Jurkat, Clone E6-1 (cell line): ENCODE measurements around the gene ATXN1L.
"Not testable (repeated sequence)": the region's sequence is repeated elsewhere in the genome, so short reads cannot be mapped to it uniquely, and the experiment has no call there.

Source experiments
- DNase-seq: peaks from one replicate; pipeline ENCODE4 v3.0.0-alpha.2; 2011; ENCODE audit warnings: low read depth, low spot score
- H3K4me3 ChIP-seq: 2 replicates; pipeline ENCODE4 v1.5.1; 2011; ENCODE audit warnings: mild to moderate bottlenecking, low read length, control low read depth, moderate library complexity

Gene ATXN1L

DNA sequence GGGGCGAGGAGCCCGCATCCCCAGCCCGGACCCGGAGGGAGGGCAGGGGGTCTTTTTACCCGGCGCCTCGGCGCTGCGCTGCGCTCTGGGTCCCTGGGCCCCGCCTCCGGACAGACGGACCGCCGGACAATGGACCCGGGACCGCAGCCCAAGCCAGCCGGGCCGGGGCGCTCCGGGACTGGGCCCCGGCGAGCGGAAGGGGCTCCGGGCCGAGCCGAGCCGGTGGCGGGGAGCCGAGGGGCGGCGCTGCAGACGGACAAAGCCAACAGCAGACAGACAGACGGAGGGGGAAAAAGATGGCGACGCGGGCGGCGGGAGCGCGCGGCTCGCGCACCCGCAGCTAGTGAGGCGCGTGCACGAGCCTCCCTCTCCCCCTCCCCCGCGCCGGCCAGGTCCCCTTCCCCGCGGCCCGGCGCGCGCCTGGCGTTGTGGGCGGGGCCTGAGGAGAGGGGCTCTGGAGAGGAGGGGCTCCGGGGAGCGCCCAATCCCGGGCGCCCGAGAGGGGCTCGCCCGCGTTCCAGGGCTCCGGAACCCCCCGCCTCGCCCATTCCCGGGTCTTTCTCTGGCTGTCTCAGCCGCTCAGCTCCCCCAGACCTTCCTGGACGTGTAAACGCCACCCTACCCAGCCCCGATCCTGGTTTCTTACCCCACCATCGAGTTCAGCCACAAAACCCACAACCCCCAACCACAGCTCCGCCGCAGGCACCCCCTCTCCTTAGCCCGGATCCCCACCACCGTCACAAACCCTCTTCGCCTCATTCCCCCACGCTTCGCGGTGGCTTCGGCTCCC lies 38.3 kb downstream of the ATXN1L start, which contains the start of gene ZNF821:
ZNF821 (minus strand) TSS at position 334 of the 790 bp plus-strand sequence. CDS start 4,236 bp downstream, outside the sequence.
- peak; percentile 59 for DNase-seq
- peak within 1 kb of the TSS; percentile 57 for H3K4me3 ChIP-seq

DNA sequence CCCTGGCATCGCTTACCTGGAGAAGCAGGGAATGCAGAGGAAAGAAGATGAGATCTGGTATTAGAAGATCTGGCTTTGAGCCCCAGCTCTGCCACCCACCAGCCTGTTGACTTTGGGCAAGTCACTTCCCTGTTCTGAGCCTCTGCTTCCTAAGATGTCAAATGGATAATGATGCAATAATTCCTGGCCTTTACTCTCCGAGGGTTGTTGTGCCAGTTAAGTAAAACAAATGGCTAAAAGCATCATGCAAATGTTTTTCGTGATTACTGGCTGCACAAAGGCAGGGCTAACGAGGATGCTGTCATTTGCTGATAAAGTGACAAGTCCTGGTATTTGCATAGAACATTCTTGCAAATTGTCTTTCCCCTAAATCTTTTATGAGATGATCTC lies 39.5 kb downstream of the ATXN1L start:
- no peak for DNase-seq
- H3K4me3 ChIP-seq, result no peak overlapping the region

DNA sequence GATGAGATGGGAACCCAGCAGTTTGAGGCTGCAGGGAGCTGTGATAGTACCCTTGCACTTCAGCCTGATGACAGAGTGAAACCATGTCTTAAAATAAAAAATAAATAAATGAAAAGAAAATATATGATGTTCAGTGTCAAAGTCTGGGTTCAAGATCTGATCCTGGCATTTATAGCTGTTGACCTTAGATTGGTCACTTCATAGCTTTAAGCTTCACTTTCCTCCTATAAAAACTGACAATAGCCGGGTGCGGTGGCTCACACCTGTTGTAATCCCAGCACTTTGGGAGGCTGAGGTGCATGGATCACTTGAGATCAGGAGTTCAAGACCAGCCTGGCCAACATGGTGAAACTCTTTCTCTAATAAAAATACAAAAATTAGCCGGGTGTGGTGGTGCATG lies 43.4 kb downstream of the ATXN1L start:
- no peak for DNase-seq
- no peak overlapping the region for H3K4me3 ChIP-seq

DNA sequence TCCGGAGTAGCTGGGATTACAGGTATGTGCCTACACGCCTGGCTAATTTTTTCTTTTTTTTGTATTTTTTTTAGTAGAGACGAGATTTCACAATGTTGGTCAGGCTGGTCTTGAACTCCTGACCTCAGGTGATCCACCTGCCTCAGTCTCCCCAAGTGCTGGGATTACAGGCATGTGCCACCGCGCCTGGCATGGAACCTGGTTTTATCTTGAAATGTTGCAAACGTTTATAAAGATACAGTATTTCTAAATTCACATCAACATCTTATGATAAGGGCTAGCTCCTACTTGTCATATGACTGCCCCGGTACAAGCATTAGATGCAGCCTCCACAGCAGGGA lies 48.1 kb downstream of the ATXN1L start:
- H3K4me3 ChIP-seq, result peak overlapping the region; percentile 92
- no peak for DNase-seq

DNA sequence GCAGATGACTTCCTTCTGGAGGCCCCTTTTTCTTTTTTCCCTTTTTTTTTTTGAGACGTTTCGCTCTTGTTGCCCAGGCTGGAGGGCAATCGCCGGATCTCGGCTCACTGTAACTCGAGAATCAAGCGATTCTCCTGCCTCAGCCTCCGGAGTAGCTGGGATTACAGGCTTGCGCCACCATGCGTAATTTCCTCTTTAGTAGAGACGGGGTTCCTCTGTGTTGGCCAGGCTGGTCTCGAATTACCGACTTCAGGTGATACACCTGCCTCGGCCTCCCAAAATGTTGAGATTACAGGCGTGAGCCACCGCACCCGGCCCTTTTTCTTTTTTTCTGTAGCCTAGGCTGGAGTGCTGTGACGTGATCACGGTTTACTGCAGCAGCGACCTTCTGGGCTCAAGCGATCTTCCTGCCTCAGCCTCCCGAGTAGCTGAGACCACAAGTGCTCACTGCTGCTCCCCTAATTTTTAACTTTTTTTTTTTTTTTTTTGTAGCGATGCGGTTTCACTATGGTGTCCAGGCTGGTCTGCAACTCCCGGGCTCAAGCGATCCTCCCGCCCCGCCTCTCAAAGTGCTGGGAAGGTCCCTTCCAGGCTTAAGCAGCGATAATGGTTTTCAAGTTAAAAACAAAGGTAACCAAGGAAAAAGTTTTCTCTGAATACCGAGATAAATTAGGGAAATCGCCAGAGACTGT lies 48.6 kb downstream of the ATXN1L start:
- DNase-seq, result peak; percentile 37
- peak overlapping the region; percentile 92 for H3K4me3 ChIP-seq

DNA sequence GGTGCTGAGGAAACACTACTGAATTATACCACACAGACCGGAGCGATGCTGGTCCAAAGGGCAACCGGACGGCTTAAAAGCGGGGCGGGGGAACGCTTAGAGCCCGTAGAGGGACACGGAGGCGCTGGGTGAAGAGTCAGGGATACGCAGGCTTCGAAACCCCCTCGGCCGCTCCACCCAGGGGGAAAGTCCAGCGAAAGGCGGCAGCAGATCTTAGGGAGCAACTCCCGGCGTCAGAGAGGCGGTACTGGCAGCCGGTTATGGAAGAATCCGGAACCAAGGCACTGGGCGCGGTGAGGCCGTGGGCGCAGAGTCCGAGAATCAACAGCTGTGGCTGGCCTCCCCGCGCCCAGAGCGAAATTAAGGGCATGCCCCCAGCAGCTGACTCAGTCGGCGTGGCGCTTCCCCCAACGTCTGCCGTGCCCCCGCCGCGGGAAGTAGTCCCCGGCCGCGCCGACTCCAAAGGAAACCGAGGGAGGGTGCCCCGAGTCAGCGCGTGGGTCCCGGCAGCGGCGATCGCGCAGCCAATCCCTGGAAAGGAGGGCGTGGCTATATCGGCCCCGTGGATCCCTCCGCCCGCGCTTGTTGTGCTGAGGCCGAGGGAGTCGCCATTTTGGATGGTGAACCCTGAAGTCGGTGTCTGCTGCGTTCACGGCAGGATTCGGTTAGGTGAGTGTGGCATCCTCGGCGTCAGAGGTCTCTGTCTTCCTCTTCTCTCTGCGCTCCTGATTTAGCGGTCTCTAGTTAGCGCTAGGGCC lies 49.3 kb downstream of the ATXN1L start, which contains the start of gene IST1:
IST1 (plus strand) TSS at position 611 of the 758 bp plus-strand sequence. CDS start 20,110 bp downstream, outside the sequence.
- peak within 1 kb of the TSS; percentile 92 for H3K4me3 ChIP-seq
- peak; percentile 98 for DNase-seq

DNA sequence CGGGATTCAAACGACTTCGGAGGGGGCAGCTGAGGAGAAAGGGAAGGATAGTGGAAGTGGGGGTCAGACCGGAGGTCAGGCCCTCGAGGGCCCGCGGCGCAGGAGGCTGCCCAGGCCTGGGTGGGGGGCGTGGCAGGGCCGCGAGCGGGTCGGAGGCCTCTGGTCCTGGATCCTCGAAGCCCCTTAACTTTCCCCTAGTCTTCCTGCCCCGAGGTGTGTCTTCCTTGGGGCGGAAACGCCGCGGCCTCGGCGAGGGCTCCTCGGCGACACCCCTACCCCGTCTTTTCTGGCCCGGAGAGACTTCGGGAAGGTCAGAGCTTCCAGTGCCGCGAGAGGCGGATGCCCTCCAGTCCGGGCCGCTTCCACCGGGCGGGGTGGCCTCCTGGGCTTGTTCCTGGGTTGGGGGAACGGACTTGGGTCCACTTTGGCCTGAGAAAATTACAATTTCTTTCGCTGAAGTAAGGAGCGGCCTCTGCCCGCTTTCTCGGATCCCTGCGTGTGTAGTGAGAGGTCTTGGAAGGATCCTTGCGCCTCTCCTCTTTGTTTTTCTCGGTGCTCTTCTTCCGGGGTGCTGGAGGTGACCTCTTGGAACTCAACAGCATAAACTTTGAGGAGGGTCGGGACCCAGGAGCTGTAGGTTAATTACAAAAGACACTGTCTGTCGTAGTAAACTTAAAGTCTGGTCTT lies 50.0 kb downstream of the ATXN1L start:
- peak overlapping the region; percentile 92 for H3K4me3 ChIP-seq
- no peak for DNase-seq

DNA sequence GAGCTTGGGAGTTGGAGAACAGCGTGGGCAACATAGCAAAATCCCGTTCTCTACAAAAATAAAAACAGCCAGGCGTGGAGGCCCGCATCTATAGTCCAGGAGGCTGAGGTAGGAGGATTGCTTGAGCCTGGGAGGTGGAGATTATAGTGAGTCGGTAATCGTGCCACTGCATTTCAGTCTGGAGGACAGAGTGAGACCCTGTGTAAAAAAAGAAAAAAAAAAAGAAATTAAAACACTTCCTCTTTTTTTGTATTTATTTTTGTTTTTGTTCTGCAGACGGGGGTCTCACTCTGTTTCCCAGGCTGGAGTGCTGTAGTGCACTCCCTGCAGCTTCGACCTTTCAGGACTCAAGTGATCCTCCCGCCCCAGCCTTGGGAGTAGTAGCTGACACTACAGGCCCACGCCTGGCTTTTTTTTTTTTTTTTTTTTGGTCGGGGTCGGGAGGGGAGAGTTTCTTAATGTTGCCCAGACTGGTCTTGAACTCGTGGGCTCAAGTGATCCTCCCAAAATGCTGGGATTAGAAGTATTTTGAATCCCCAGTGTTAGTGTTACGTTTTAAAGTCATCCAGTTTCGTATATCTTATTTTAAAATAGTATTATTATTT lies 51.1 kb downstream of the ATXN1L start:
- DNase-seq, result no peak
- H3K4me3 ChIP-seq, result peak overlapping the region; percentile 92

DNA sequence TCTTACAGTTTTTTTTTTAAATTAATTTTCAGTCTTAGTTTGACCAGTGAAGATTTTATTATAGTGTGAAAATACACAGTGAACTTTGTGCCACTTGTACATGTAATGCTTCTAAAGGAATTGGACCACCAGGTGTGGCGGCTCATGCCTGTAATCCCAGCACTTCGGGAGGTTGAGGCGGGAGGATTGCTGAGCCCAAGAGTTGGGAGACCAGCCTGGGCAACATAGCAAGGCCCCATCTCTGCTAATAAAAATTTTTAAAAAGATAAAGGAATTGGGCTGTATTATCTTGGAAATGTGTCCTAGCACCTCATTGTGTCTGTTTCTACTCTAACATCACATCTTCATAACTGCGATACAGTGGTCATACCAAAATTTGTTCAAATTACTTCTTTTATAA lies 53.4 kb downstream of the ATXN1L start:
- no peak for DNase-seq
- H3K4me3 ChIP-seq, result no peak overlapping the region

DNA sequence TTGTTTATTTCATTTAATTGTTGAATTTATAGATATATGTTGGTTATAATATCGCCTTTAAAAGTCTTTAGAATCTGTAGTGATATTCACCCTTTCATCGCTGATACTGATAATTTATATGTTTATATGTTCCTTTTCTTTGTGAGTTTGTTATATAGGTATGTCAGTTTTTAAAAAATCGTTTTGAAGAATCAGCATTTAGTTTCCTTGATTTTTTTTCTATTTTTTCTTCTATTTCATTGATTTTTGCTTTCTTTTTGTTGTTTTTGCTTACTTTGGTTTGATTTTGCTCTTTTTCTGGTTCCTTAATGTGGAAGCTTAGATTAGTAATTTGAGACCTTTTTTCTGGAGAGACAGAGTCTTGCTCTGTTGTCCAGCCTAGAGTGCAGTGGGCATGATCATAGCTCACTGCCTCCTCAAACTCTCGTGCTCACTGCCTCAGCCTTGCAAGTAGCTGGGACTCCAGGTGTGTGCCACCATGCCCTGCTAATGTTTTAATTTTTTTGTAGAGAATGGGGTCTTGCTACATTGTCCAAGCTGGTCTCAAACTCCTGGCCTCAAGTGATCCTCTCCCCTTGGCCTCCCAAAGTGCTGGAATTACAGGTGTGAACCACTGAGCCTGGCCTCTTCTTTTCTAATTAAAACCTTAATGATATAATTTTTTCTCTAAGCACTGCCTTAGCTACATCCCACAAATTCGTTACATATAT lies 57.0 kb downstream of the ATXN1L start:
- no peak for DNase-seq
- no peak overlapping the region for H3K4me3 ChIP-seq

DNA sequence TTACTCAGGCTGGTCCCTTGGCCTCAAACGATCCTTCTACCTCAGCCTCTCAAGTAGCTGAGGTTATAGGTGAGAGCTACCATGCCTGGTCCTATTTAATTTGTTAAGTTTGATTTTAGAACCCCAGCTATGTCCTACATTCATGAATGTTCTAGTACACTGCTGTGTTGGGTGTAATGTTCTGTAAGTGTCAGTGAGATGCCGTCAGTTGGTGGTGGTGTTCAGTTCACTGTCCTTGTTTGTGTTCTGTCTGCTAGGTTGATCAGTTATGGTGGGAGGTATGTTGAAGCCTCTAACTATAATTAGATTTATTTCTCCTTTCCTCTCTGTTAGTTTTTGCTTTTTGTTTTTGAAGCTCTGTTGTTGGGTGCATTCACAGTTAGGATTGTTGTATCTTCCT lies 57.8 kb downstream of the ATXN1L start:
- no peak for DNase-seq
- H3K4me3 ChIP-seq, result no peak overlapping the region

DNA sequence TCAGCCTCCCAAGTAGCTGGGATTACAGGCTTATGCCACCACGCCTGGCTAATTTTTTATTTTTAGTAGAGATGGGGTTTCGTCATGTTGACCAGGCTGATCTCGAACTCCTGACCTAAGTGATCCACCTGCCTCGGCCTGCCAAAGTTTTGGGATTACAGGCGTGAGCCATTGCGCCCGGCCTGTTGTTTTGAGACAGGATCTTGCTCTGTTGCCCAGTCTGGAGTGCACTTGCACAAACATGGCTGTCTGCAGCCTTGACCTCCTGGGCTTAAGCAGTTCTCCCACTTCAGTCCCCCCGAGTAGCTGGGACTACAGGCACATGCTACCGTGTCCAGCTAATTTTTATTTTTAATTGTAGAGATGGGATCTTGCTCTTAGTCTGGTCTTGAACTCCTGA lies 58.5 kb downstream of the ATXN1L start:
- no peak overlapping the region for H3K4me3 ChIP-seq
- no peak for DNase-seq

DNA sequence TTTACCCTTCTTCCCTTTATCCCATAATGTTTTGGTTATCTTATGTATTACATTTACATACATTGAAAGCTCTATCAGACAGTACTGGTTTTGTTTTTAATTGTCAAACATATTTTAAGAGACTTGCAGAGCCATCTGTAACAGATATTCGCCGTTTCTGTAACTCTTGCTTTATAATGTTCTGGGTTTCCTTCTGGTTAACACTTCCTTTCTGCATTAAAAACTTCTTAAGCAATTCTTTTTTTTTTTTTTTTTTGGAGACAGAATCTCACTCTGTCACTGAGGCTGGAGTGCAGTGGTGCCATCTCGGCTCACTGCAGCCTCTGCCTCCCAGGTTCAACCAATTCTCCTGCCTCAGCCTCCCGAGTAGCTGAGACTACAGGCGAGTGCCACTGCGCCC lies 60.0 kb downstream of the ATXN1L start:
- H3K4me3 ChIP-seq, result not testable (repeated sequence)
- peak; percentile 72 for DNase-seq
